A549 treated with dexamethasone at 1 μM for 4 hours (cell line): ENCODE results near the gene LRCH3. TPM values are rescaled to one million over a fixed set of nuclear protein-coding genes. Genes with fewer than 3 reads are reported as not detected.

Experiments used
- total RNA-seq: library from RNA; stranded (reverse); fragments of 200-300 nt; extraction: Qiagen RNA extraction; gene quantifications from 5 replicates; pipeline ENCODE4 v1.2.3, GENCODE V29; 2022

The LRCH3 gene
- total RNA-seq, result 8.1 to 21.2 TPM (median 16.8 TPM) in 5 replicates

DNA sequence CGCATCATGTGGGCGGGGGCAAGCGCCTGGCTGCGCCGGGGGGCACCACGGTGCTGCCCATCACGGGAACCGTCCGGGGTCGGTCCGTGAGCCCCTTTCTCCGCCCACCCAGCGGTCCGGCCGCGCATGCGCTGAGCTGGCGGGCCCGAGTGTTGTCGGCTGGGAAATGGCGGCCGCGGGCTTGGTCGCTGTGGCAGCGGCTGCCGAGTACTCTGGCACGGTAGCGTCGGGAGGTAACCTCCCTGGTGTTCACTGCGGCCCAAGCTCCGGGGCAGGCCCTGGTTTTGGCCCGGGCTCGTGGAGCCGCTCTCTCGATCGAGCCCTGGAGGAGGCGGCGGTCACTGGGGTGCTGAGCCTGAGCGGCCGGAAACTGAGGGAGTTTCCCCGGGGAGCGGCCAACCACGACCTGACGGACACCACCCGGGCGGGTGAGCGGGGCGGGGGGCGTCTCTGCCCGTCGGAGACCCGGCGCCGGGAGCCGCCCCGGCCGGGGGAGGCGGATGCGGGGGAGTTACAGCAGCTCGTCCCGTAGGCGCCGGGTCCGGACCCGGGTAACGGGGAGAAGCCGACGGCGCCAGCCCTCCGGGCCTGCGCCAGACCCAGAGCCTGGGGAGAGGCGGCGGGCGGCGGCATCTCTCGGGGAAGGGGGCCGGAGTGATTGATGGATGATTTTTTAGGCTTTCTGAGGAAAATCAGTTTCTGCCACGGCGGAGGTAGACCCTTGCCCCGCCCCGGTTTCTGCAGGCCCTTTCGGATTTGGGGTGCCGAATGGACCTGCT lies at the start of gene LRCH3:
Gene LRCH3 (plus strand): TSS at position 142 of the 779 bp plus-strand sequence. CDS start 25 bp downstream, at position 167.

DNA sequence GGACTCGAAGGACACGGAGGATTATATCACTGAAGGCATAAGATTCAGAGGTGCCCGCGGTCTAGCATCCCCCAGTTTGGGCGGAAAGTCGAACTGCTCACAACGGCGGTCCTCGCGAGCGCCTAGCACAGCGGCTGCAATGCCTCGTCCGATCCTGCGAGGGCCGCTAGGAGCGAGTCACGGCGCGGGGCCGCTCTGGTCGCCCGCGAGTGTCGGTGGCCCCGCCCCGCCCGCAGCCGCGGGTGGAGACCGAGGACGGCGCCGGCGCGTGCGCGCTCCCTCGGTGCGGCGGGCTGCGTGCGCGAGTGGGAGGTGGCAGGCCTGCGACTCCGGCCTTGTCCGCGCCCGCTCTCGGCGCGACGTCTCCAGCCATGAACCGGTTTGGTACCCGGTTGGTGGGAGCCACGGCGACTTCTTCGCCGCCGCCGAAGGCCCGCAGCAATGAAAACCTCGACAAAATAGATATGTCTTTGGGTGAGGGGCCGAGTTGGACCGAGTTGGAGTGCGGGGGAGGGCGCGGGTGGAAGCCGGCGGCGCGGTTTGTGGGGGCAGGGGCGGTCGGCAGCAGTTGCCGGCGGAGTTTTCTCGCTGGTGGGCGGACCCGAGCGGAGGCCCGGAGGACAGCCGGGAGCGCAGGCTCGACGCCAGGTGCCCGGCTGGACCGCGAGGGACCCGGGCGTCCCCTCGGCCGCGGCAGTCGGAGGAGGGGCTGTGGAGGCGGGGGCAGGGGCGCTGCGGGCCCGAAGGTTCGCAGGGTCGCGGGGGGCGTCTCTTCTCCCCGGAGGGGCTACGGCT lies 41.3 kb upstream of the LRCH3 start, which contains the start of gene FYTTD1:
Gene FYTTD1 (plus strand): TSS at position 283 of the 795 bp plus-strand sequence. CDS start 89 bp downstream, at position 372.

Other genes with a start within 250 kb of the LRCH3 start
- gene BDH1, start 235.3 kb upstream of the LRCH3 start, total RNA-seq, result 2.0 to 3.3 TPM (median 3.1 TPM) in 5 replicates
- gene RUBCN, start 54.4 kb upstream of the LRCH3 start, total RNA-seq, result 7.4 to 11.7 TPM (median 11.0 TPM) in 5 replicates
- gene FYTTD1, start 41.4 kb upstream of the LRCH3 start, total RNA-seq, result 23.4 to 33.6 TPM (median 32.5 TPM) in 5 replicates
- gene RPL35A, start 158.9 kb downstream of the LRCH3 start, total RNA-seq, result 849 to 1,207 TPM (median 889 TPM) in 5 replicates
- 1.5 to 2.8 TPM (median 2.3 TPM) in 5 replicates for gene LMLN, start 169.0 kb downstream of the LRCH3 start, total RNA-seq